Neural cell (in vitro differentiated cells): Measurements from ENCODE around the gene MAP3K5.

Experiments used
- CTCF ChIP-seq: fragments of 450-650 bp; IDR thresholded peaks from 2 replicates; pipeline ENCODE4 v1.5.1; 2014; ENCODE audit warnings: antibody characterized with exemption, mild to moderate bottlenecking, moderate library complexity; ENCODE audit not compliant: poor library complexity, severe bottlenecking
- EP300 ChIP-seq: fragments of 450-650 bp; conservative IDR thresholded peaks from 2 replicates; pipeline ENCODE4 v1.6.1; 2014; ENCODE audit warnings: antibody characterized with exemption, mild to moderate bottlenecking, moderate library complexity; ENCODE audit not compliant: poor library complexity, severe bottlenecking
- EZH2 ChIP-seq: fragments of 200-600, 300-800 bp; shearing (Covaris generic), sonication (generic); IDR thresholded peaks from 2 replicates; pipeline ENCODE4 v1.6.1; 2014; ENCODE audit warnings: antibody characterized with exemption, low read length, borderline replicate concordance, mild to moderate bottlenecking; ENCODE audit not compliant: insufficient read depth, poor library complexity, severe bottlenecking
- MXI1 ChIP-seq: fragments of 450-650 bp; conservative IDR thresholded peaks from 2 replicates; pipeline ENCODE4 v1.6.1; 2014; ENCODE audit warnings: antibody characterized with exemption, mild to moderate bottlenecking; ENCODE audit not compliant: poor library complexity, severe bottlenecking
- POLR2AphosphoS5 ChIP-seq: IDR thresholded peaks from 2 replicates; pipeline ENCODE4 v1.6.1; 2012
- RAD21 ChIP-seq: fragments of 450-650 bp; conservative IDR thresholded peaks from 2 replicates; pipeline ENCODE4 v1.6.1; 2014; ENCODE audit warnings: antibody characterized with exemption, mild to moderate bottlenecking, moderate library complexity
- REST ChIP-seq: IDR thresholded peaks from 2 replicates; pipeline ENCODE4 v1.6.1; 2012; ENCODE audit warnings: borderline replicate concordance
- TAF1 ChIP-seq: IDR thresholded peaks from 2 replicates; pipeline ENCODE4 v1.6.1; 2012; ENCODE audit warnings: low read depth

- TF ChIP-seq CTCF: no peak
- no peak for TF ChIP-seq REST
- no peak for TF ChIP-seq POLR2AphosphoS5
- TF ChIP-seq EP300: no peak
- TF ChIP-seq EZH2: no peak
- TF ChIP-seq MXI1: no peak
- TF ChIP-seq TAF1: no peak
- no peak for TF ChIP-seq RAD21
Observed at GRCh38 chr6:136520517-136520916, 271.8 kb downstream of the MAP3K5 start.
